ENCODE data around the gene LUZP2.

Gene LUZP2

DNA sequence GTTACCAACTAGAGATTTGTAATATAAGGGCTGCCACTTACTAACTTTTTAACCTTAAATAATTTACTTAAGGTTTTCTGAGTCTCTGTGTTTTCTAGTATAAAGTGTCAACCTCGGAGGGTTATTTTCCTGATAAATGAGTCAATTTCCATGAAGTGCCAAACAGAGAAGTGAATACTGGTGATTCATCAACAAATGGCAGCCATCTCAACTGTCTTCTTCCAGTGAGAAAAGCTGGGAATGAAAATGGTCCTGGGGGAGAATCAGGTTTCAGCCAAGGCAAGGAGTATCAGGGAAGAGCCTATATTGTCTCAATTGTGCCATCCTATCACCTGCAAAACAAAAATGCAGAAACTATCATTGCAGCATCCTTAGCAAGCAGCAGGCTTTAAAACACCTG lies 129.1 kb downstream of the LUZP2 start:
- Histone ChIP-seq H3K9me3 (ENCODE audit: low read length) (no peaks in the 10 kb centered on the region), H3K79me2 (ENCODE audit: insufficient read depth, low read length) (no peaks in the 10 kb centered on the region), H3K27ac (ENCODE audit: low read depth, low read length, poor library complexity, severe bottlenecking) (no peak overlapping the region), H2AFZ (ENCODE audit: low read length) (no peak overlapping the region), H3K4me3 (ENCODE audit: low read depth, low read length, poor library complexity, severe bottlenecking) (no peak overlapping the region), H3F3A (ENCODE audit: insufficient read depth, low read length) (no peaks in the 10 kb centered on the region), H3K4me1 (ENCODE audit: insufficient read depth, low read length, severe bottlenecking) (peaks cover 17% of the 10 kb centered on the region), H3K9me2 (ENCODE audit: low read depth, low read length) (no peaks in the 10 kb centered on the region), H3K27me3 (ENCODE audit: insufficient read depth, low read length) (no peaks in the 10 kb centered on the region), H3K36me3 (ENCODE audit: insufficient read depth, low read length) (no peaks in the 10 kb centered on the region), H3K4me2 (ENCODE audit: low read length) (no peak overlapping the region), H4K20me1 (ENCODE audit: insufficient read depth, low read length) (no peaks in the 10 kb centered on the region), H3K9ac (ENCODE audit: low read length) (no peak overlapping the region)
- no peak for TF ChIP-seq EZH2 (IDR thresholded peaks at IDR 0.05; ENCODE audit: borderline replicate concordance, low read length)

DNA sequence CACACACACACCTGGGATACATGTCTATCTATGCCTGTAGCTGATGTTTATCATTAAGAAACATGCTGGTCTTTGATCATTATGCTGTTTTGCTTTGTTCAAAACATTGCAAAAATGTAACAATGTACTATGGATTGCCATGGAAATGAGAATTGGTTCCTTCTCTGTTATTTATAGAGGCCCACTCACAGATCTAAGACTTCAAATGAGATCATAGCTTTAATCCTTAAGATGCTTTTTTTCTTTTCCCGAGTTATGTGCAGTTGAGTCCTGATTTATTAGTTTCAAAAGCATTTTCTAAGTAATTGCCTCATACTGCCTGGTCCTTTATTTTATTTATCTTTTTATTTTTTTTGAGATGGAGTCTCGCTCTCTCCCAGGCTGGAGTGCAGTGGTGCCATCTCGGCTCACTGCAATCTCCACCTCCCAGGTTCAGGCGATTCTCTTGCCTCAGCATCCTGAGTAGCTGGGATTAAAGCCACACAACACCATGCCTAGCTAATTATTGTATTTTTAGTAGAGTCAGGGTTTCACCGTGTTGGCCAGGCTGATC lies 131.4 kb downstream of the LUZP2 start:
- TF ChIP-seq, protein P1, sequence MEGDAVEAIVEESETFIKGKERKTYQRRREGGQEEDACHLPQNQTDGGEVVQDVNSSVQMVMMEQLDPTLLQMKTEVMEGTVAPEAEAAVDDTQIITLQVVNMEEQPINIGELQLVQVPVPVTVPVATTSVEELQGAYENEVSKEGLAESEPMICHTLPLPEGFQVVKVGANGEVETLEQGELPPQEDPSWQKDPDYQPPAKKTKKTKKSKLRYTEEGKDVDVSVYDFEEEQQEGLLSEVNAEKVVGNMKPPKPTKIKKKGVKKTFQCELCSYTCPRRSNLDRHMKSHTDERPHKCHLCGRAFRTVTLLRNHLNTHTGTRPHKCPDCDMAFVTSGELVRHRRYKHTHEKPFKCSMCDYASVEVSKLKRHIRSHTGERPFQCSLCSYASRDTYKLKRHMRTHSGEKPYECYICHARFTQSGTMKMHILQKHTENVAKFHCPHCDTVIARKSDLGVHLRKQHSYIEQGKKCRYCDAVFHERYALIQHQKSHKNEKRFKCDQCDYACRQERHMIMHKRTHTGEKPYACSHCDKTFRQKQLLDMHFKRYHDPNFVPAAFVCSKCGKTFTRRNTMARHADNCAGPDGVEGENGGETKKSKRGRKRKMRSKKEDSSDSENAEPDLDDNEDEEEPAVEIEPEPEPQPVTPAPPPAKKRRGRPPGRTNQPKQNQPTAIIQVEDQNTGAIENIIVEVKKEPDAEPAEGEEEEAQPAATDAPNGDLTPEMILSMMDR (IDR thresholded peaks at IDR 0.05; ENCODE audit: low read length) = no peak
- H3K4me3 ChIP-seq (ENCODE audit: low read depth, low read length, poor library complexity, severe bottlenecking) = no peak overlapping the region
- H3K4me2 ChIP-seq (ENCODE audit: low read length) = no peak overlapping the region
- H2AFZ ChIP-seq (ENCODE audit: low read length) = no peak overlapping the region
- no peak overlapping the region for H3K27ac ChIP-seq (ENCODE audit: low read depth, low read length, poor library complexity, severe bottlenecking)
- no peaks in the 10 kb centered on the region for H3K27me3 ChIP-seq (ENCODE audit: insufficient read depth, low read length)
- H3K9me2 ChIP-seq (ENCODE audit: low read depth, low read length) = no peaks in the 10 kb centered on the region
- H3K9ac ChIP-seq (ENCODE audit: low read length) = no peak overlapping the region
- H3F3A ChIP-seq (ENCODE audit: insufficient read depth, low read length) = no peaks in the 10 kb centered on the region
- H4K20me1 ChIP-seq (ENCODE audit: insufficient read depth, low read length) = no peaks in the 10 kb centered on the region
- no peaks in the 10 kb centered on the region for H3K4me1 ChIP-seq (ENCODE audit: insufficient read depth, low read length, severe bottlenecking)
- H3K9me3 ChIP-seq (ENCODE audit: low read length) = no peaks in the 10 kb centered on the region
- no peaks in the 10 kb centered on the region for H3K36me3 ChIP-seq (ENCODE audit: insufficient read depth, low read length)
- H3K79me2 ChIP-seq (ENCODE audit: insufficient read depth, low read length) = no peaks in the 10 kb centered on the region

DNA sequence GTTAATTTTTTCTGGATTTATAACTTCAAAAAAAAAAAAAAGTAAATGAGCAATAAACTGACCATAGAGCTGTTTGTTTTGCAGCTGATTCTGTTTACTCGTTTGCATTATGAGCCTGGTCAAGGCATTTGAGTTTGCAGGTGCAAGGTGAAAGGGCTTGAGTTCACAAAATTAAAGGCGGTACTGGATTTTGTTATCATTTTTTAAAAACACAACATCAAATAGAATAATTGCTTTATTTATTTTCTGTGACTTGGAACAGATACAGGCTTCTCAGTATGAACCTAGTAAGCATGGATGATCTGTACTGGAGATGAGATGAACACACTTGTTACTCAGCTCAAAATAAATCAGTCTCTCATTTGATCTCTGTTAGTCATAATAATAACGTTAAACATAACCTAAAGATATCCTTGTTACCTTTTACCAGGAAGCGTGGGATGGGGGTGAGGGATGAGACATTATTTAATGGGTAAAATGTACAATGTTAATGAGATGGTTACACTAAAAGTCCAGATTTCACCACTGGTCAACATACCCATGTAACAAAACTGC lies 137.8 kb downstream of the LUZP2 start:
- Histone ChIP-seq H3F3A (ENCODE audit: insufficient read depth, low read length) (no peaks in the 10 kb centered on the region), H3K27ac (ENCODE audit: low read depth, low read length, poor library complexity, severe bottlenecking) (no peak overlapping the region), H3K79me2 (ENCODE audit: insufficient read depth, low read length) (no peaks in the 10 kb centered on the region), H3K9me2 (ENCODE audit: low read depth, low read length) (no peaks in the 10 kb centered on the region), H3K9me3 (ENCODE audit: low read length) (no peaks in the 10 kb centered on the region), H3K4me2 (ENCODE audit: low read length) (no peak overlapping the region), H2AFZ (ENCODE audit: low read length) (no peak overlapping the region), H3K9ac (ENCODE audit: low read length) (no peak overlapping the region), H3K27me3 (ENCODE audit: insufficient read depth, low read length) (no peaks in the 10 kb centered on the region), H3K36me3 (ENCODE audit: insufficient read depth, low read length) (no peaks in the 10 kb centered on the region), H4K20me1 (ENCODE audit: insufficient read depth, low read length) (no peaks in the 10 kb centered on the region), H3K4me3 (ENCODE audit: low read depth, low read length, poor library complexity, severe bottlenecking) (no peak overlapping the region), H3K4me1 (ENCODE audit: insufficient read depth, low read length, severe bottlenecking) (peaks cover 9% of the 10 kb centered on the region)
- no peak for TF ChIP-seq EZH2 (IDR thresholded peaks at IDR 0.05; ENCODE audit: borderline replicate concordance, low read length)
- TF ChIP-seq, protein P1 (IDR thresholded peaks at IDR 0.05; ENCODE audit: low read length) = no peak
